Endothelial cell of umbilical vein (primary cell): Measurements from ENCODE around the gene SLC25A22. TPM values are rescaled to one million over a fixed set of nuclear protein-coding genes. Genes with fewer than 3 reads are reported as not detected.

Experiments
- BruUV-seq: library from RNA; stranded (reverse); fragments of 400-500 nt; replicated peaks from 2 replicates; lab custom pipeline; 2021; lab: Mats Ljungman, UMichigan
- CTCF ChIA-PET: fragments of 300-600, 350-600 bp; sonication (Branson Sonifier 250); formaldehyde crosslinking; loops from one replicate; lab custom pipeline; 2021; ENCODE audit warnings: antibody characterized with exemption, inconsistent platforms; lab: Charles Lee
- POLR2A ChIA-PET: fragments of 300-600, 350-600 bp; sonication (Branson Sonifier 250); formaldehyde crosslinking; loops from one replicate; lab custom pipeline; 2021; ENCODE audit warnings: antibody characterized with exemption, inconsistent platforms; lab: Charles Lee
- DNase-seq: peaks from one replicate; pipeline ENCODE4 v3.0.0-alpha.2; 2011; ENCODE audit warnings: low read depth, low spot score
- FAIRE-seq: peaks from 2 replicates; lab custom pipeline; 2011; peaks lifted over from hg19 to GRCh38; lab: Jason Lieb, UNC
- H2AFZ ChIP-seq: 2 replicates; pipeline ENCODE4 v1.6.0; 2012; ENCODE audit warnings: low read depth, low read length, control low read depth, inconsistent platforms
- H3K27ac ChIP-seq: 2 replicates; pipeline ENCODE4 v1.5.1; 2011; ENCODE audit warnings: low read depth, mild to moderate bottlenecking, control low read depth, low read length, moderate library complexity; ENCODE audit not compliant: insufficient read depth
- H3K27me3 ChIP-seq, 2 experiments: 2 replicates each; pipeline versions ENCODE4 v1.6.0 to v1.6.1; 2011; ENCODE audit warnings: low read length in 2 of 2, mixed read lengths in 1 of 2; ENCODE audit not compliant: control insufficient read depth in 2 of 2, insufficient read depth in 2 of 2
- H3K36me3 ChIP-seq, 2 experiments: 2 replicates in 1 of 2; 3 replicates in 1 of 2; pipeline ENCODE4 v1.5.1; 2011; ENCODE audit warnings: low read length in 2 of 2, mild to moderate bottlenecking in 1 of 2, moderate library complexity in 1 of 2; ENCODE audit not compliant: control insufficient read depth in 2 of 2, insufficient read depth in 2 of 2; ENCODE audit errors: extremely low read depth in 1 of 2
- H3K4me1 ChIP-seq: 3 replicates; pipeline ENCODE4 v1.5.1; 2011; ENCODE audit warnings: mild to moderate bottlenecking, low read length; ENCODE audit not compliant: control insufficient read depth, insufficient read depth; ENCODE audit errors: extremely low read depth
- H3K4me2 ChIP-seq: 2 replicates; pipeline ENCODE4 v1.6.1; 2011; ENCODE audit warnings: low read length, control low read depth, mixed read lengths; ENCODE audit not compliant: insufficient read depth
- H3K4me3 ChIP-seq, 3 experiments: fragments of 200-600 bp in 1 of 3; sonication (generic), shearing (Covaris generic) in 1 of 3; replicated peaks in 1 of 3; 2 replicates each; pipeline ENCODE4 v1.5.1; 2011 to 2016; ENCODE audit warnings: control low read depth in 3 of 3, low read length in 3 of 3, mild to moderate bottlenecking in 2 of 3, inconsistent platforms in 1 of 3, low read depth in 1 of 3, moderate library complexity in 1 of 3; ENCODE audit not compliant: insufficient read depth in 1 of 3
- H3K79me2 ChIP-seq: 2 replicates; pipeline ENCODE4 v1.6.0; 2012; ENCODE audit warnings: low read length, inconsistent platforms; ENCODE audit not compliant: control insufficient read depth, insufficient read depth
- H3K9ac ChIP-seq: replicated peaks from 2 replicates; pipeline ENCODE3; 2011; ENCODE audit warnings: low read length, control low read depth; ENCODE audit not compliant: insufficient read depth; ENCODE audit errors: extremely low read depth
- H3K9me1 ChIP-seq: replicated peaks from 3 replicates; pipeline ENCODE4 v1.6.0; 2011; ENCODE audit warnings: mild to moderate bottlenecking, low read length; ENCODE audit not compliant: control insufficient read depth, insufficient read depth; ENCODE audit errors: extremely low read depth
- H3K9me3 ChIP-seq: replicated peaks from 2 replicates; pipeline ENCODE4 v1.5.1; 2012; ENCODE audit warnings: low read length, inconsistent platforms; ENCODE audit not compliant: control insufficient read depth, insufficient read depth
- H4K20me1 ChIP-seq: replicated peaks from 2 replicates; pipeline ENCODE3; 2011; ENCODE audit warnings: mild to moderate bottlenecking, low read length; ENCODE audit not compliant: control insufficient read depth, insufficient read depth; ENCODE audit errors: extremely low read depth
- EZH2 ChIP-seq: IDR thresholded peaks from 2 replicates; pipeline ENCODE4 v1.6.1; 2012; ENCODE audit warnings: borderline replicate concordance, low read depth, mild to moderate bottlenecking, moderate library complexity, low read length, inconsistent platforms; ENCODE audit not compliant: severe bottlenecking
- FOS ChIP-seq: IDR thresholded peaks from 2 replicates; pipeline ENCODE4 v1.6.1; 2011; ENCODE audit warnings: mild to moderate bottlenecking, low read length, moderate library complexity, borderline replicate concordance; ENCODE audit not compliant: insufficient read depth
- GATA2 ChIP-seq: IDR thresholded peaks from 2 replicates; pipeline ENCODE4 v1.7.0; 2011; ENCODE audit warnings: low read depth, mild to moderate bottlenecking, moderate library complexity, mixed read lengths, low read length; ENCODE audit not compliant: insufficient read length, insufficient read depth
- JUN ChIP-seq: IDR thresholded peaks from 2 replicates; pipeline ENCODE4 v1.6.1; 2011; ENCODE audit warnings: borderline replicate concordance, low read depth; ENCODE audit not compliant: insufficient read length, insufficient read depth
- MYC ChIP-seq: IDR thresholded peaks from one replicate; pipeline ENCODE4 v1.6.1; 2011; ENCODE audit warnings: mild to moderate bottlenecking, low read depth, low read length
- POLR2A ChIP-seq: IDR thresholded peaks from 2 replicates; pipeline ENCODE4 v1.6.1; 2012; ENCODE audit warnings: low read depth, mild to moderate bottlenecking, control low read depth, low read length
- POLR2AphosphoS5 ChIP-seq: IDR thresholded peaks from 2 replicates; pipeline ENCODE4 v1.6.1; 2012; ENCODE audit warnings: low read depth, mild to moderate bottlenecking, control low read depth, low read length, moderate library complexity; ENCODE audit not compliant: insufficient read depth
- dilution Hi-C: fragments of 300-500 bp; cut with MboI; formaldehyde crosslinking; loops from one replicate; pipeline ENCODE4 v1.15.0; 2019; ENCODE audit warnings: low sequenced_read_pairs; ENCODE audit not compliant: extremely low pct_ligation_motif_present
- intact Hi-C: fragments of 100-400 bp; cut with micrococcal nuclease; formaldehyde crosslinking; loops from one replicate; pipeline ENCODE4 v1.10.0; 2022
- polyA plus RNA-seq, 4 experiments: library from polyadenylated mRNA; depleted of rRNA in 3 of 4; stranded (reverse) in 3 of 4; unstranded in 1 of 4; fragments of >200 nt; gene quantifications; 2 replicates each; pipeline versions ENCODE4 v1.2.1 to v1.2.3, GENCODE V29; 2011 to 2012; ENCODE audit warnings: missing spikeins in 1 of 4
- total RNA-seq: library from RNA; stranded (reverse); gene quantifications from 2 replicates; pipeline ENCODE4 v1.2.3, GENCODE V29; 2021
- TF ChIP-seq, protein P1 (sequence below), 2 donors: IDR thresholded peaks; 1 replicate in 1 of 2; 2 replicates in 1 of 2; pipeline ENCODE4 v1.5.1; 2011; ENCODE audit warnings: low read length in 2 of 2, mild to moderate bottlenecking in 2 of 2, moderate library complexity in 2 of 2, control low read depth in 1 of 2, inconsistent platforms in 1 of 2, low read depth in 1 of 2; ENCODE audit not compliant: insufficient read depth in 1 of 2; ENCODE audit errors: extremely low read depth in 1 of 2
- TF ChIP-seq, protein P2 (sequence below): IDR thresholded peaks from 2 replicates; pipeline ENCODE4 v1.6.1; 2011; ENCODE audit not compliant: insufficient read depth, insufficient read length

Gene SLC25A22
- total and polyA plus RNA-seq, 2 donors (not counting 3 experiments of a cell fraction or from before 2014, with no cell fraction given), result 24.5 to 24.9 TPM

DNA sequence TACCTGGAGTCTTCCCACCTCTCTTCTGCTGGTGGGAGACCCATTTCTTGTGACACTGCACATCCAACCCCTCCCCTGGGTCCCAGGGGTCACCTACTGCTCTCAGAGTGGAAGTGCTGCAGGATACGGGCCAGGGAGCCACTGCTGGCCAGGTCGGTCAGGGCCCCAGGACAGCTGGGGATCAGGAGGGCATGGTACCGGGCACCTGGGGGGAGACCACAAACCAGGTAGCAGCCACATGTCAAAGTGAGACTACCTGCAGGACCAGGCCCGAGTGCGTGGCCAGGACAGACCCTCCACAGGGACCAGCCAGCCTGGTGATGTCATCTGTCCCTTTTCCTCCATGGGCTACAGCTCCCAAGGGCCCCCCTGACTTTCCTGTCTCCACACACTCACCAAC is 24.7 kb downstream of the SLC25A22 start:
- H3K9me3 ChIP-seq, result no peaks in the 10 kb centered on the region
- H3K4me1 ChIP-seq, result peaks cover 22% of the 10 kb centered on the region
- no TSS peak for BruUV-seq
- H3K4me3 ChIP-seq, result no peak overlapping the region
- H3K4me2 ChIP-seq, result no peak overlapping the region
- peaks cover 17 to 37% of the 10 kb centered on the region in 2 experiments for H3K36me3 ChIP-seq
- intact Hi-C loops, result no loop called here
- FAIRE-seq (no peak), DNase-seq (no peak)
- H3K9me1 ChIP-seq, result no peaks in the 10 kb centered on the region
- H3K27me3 ChIP-seq, result no peaks in the 10 kb centered on the region
- dilution Hi-C loops, result no loop called here
- H3K27ac ChIP-seq, result no peak overlapping the region
- ChIA-PET CTCF (no interaction called here), POLR2A (no interaction called here)
- peaks cover 62% of the 10 kb centered on the region for H3K79me2 ChIP-seq
- no peaks in the 10 kb centered on the region for H4K20me1 ChIP-seq
- H3K9ac ChIP-seq, result no peak overlapping the region
- no peak for TF ChIP-seq JUN
- TF ChIP-seq MYC, result no peak
- TF ChIP-seq, protein P1, sequence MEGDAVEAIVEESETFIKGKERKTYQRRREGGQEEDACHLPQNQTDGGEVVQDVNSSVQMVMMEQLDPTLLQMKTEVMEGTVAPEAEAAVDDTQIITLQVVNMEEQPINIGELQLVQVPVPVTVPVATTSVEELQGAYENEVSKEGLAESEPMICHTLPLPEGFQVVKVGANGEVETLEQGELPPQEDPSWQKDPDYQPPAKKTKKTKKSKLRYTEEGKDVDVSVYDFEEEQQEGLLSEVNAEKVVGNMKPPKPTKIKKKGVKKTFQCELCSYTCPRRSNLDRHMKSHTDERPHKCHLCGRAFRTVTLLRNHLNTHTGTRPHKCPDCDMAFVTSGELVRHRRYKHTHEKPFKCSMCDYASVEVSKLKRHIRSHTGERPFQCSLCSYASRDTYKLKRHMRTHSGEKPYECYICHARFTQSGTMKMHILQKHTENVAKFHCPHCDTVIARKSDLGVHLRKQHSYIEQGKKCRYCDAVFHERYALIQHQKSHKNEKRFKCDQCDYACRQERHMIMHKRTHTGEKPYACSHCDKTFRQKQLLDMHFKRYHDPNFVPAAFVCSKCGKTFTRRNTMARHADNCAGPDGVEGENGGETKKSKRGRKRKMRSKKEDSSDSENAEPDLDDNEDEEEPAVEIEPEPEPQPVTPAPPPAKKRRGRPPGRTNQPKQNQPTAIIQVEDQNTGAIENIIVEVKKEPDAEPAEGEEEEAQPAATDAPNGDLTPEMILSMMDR (IDR thresholded peaks at IDR 0.05; ENCODE audit: extremely low read depth in 1 of 2, insufficient read depth in 1 of 2, low read depth in 1 of 2, low read length in 2 of 2), result no peak
- no peak for TF ChIP-seq POLR2AphosphoS5
- TF ChIP-seq POLR2A, result no peak
- TF ChIP-seq EZH2, result no peak
- no peak for TF ChIP-seq FOS
- TF ChIP-seq GATA2, result no peak
- TF ChIP-seq, protein P2, sequence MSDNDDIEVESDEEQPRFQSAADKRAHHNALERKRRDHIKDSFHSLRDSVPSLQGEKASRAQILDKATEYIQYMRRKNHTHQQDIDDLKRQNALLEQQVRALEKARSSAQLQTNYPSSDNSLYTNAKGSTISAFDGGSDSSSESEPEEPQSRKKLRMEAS, result no peak
- no peak overlapping the region for H2AFZ ChIP-seq
